Activated CD8-positive, alpha-beta T cell treated with anti-CD3 and anti-CD28 coated beads, Interleukin-2, amount 10 ng/mL, durations not matched to agents 7 days and 5 days (primary cell): Measurements from ENCODE around the gene PREP. TPM values are rescaled to one million over a fixed set of nuclear protein-coding genes. Genes with fewer than 3 reads are reported as not detected.

Experiments used
- ATAC-seq: fragments of 150-1000 bp; cut with Tn5 transposase; one replicate; pipeline ENCODE4 v1.10.0; 2021; ENCODE audit warnings: moderate library complexity
- CTCF ChIA-PET: fragments of 350-600 bp; sonication (Branson Sonifier 250); formaldehyde crosslinking; loops from one replicate; lab custom pipeline; 2021; ENCODE audit warnings: antibody characterized with exemption; lab: Charles Lee
- POLR2A ChIA-PET: fragments of 350-600 bp; sonication (Branson Sonifier 250); formaldehyde crosslinking; loops from one replicate; lab custom pipeline; 2021; ENCODE audit warnings: antibody characterized with exemption; lab: Charles Lee
- DNase-seq: peaks from one replicate; pipeline ENCODE4 v3.0.0-alpha.2; 2020
- H3K27ac Mint-ChIP-seq: one replicate; pipeline ENCODE4 v1.8.0; 2021; ENCODE audit warnings: mild to moderate bottlenecking, mixed read lengths
- H3K27me3 Mint-ChIP-seq: one replicate; pipeline ENCODE4 v1.8.0; 2021; ENCODE audit warnings: low read depth, mixed read lengths
- H3K36me3 Mint-ChIP-seq: one replicate; pipeline ENCODE4 v1.8.0; 2021; ENCODE audit warnings: low read depth, mixed read lengths
- H3K4me1 Mint-ChIP-seq: one replicate; pipeline ENCODE4 v1.8.0; 2021; ENCODE audit warnings: low read depth, mixed read lengths
- H3K4me3 Mint-ChIP-seq: one replicate; pipeline ENCODE4 v1.8.0; 2021; ENCODE audit warnings: mild to moderate bottlenecking, mixed read lengths
- H3K9me3 Mint-ChIP-seq: one replicate; pipeline ENCODE4 v1.8.0; 2022; ENCODE audit warnings: mixed read lengths; ENCODE audit not compliant: insufficient read depth
- total RNA-seq, 2 experiments: library from RNA; stranded (reverse); gene quantifications; one replicate each; pipeline ENCODE4 v1.2.3, GENCODE V29; 2021

The PREP gene
- total RNA-seq, 2 experiments from 2014 or later: 42.8 to 44.1 TPM

DNA sequence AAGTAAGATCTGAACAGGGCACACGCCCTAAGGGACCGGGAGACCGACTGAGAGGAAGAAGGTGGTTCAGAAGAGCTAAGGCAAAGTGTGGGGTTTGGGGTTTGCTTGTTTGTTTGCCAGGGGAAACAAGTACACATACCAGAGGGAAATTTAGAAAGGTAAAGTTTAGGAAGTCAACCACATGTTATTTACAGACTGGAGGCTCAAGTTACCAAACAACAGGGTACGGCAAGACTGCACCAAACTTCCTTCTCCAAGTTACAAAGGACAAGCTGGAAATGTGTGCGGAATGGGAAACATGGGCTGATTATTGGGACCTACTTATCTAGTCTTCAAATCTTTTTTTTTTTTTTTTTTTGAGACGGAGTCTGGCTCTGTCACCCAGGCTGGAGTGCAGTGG lies 11.2 kb downstream of the PREP start:
- Mint-ChIP-seq H3K27ac (no peak overlapping the region), H3K4me3 (no peak overlapping the region), H3K4me1 (no peaks in the 10 kb centered on the region), H3K27me3 (no peaks in the 10 kb centered on the region), H3K9me3 (no peaks in the 10 kb centered on the region), H3K36me3 (peaks cover 33% of the 10 kb centered on the region)
- ChIA-PET POLR2A (no interaction called here), CTCF (interaction anchor here (1.3 kb wide), 1 partner anchor 11 kb away, joined by 3 read pairs; the partner anchor contains the start of gene PREP)
- ATAC-seq: no peak
- no peak for DNase-seq

DNA sequence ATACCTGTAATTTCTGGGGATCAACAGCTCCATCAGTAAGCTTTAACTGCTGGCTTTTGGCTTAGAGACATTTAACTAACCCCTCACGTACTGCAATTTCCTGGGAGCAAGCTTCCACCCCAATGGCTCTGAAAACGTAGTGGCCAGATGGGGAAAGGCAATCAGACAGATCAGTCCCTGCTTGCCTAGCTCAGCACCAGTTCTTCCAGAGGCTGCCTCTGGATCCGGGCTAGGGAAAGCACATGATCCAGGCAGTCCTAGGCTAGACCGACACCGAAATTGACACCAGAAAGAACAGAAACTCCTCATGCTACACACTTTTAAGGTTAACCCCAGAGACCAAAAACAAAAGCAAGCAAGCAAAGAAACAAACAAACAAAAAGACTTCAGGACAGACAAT lies 13.3 kb downstream of the PREP start:
- no peak overlapping the region for H3K4me3 Mint-ChIP-seq
- H3K27ac Mint-ChIP-seq: no peak overlapping the region
- no peak for ATAC-seq
- peaks cover 26% of the 10 kb centered on the region for H3K36me3 Mint-ChIP-seq
- no peak for DNase-seq
- ChIA-PET POLR2A (no interaction called here), CTCF (interaction anchor here (0.9 to 1.5 kb wide), 3 partner anchors 8 to 16 kb away, joined by 3 to 5 read pairs (median 5); partner anchors contain the start of gene PREP)
- H3K27me3 Mint-ChIP-seq: no peaks in the 10 kb centered on the region
- no peaks in the 10 kb centered on the region for H3K4me1 Mint-ChIP-seq
- no peaks in the 10 kb centered on the region for H3K9me3 Mint-ChIP-seq

DNA sequence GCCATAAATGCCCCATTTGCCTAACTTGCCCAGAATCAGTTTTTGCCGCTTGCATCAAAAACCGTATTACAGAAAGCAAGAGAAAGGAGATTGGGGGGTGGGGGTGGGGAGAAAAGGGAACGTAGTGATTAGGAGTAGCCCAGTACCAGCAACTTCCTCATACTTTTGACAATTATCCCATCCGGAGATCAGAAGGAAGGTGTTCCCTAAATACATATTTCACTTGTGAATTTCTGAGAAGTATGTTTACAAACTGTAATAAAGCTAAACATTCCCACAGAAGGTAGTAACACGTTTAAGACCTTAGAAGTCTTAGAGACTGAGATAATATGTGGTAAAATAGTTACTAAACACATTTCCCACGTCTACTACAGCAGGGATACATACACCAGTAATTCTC lies 14.5 kb downstream of the PREP start:
- DNase-seq (no peak), ATAC-seq (no peak)
- Mint-ChIP-seq H3K4me3 (no peak overlapping the region), H3K27me3 (no peaks in the 10 kb centered on the region), H3K36me3 (peaks cover 33% of the 10 kb centered on the region), H3K4me1 (peaks cover 9% of the 10 kb centered on the region), H3K9me3 (no peaks in the 10 kb centered on the region), H3K27ac (no peak overlapping the region)
- CTCF ChIA-PET: interaction anchor here (1.0 to 1.5 kb wide), 2 partner anchors 10 to 14 kb away, joined by 3 to 5 read pairs; partner anchors contain the start of gene PREP
- POLR2A ChIA-PET: no interaction called here

DNA sequence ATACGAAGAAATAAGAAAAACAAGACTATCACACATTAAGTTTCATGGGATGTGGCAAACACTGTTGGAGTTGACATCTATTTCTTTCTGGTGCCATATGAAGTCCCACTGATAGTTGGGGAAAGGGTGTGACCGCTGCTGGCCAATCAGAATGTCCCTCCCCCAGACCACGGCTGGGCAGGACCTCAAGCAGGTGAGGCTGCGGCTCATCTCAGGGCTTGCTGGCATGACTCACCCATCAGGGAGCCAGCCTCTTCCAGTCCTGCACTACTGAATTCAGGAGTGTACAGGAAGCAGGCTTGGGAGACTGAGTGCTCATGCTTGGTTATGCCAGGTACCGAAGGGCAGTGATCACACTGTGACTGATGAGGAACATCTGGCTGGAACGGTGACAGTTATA lies 18.9 kb downstream of the PREP start:
- ChIA-PET POLR2A (no interaction called here), CTCF (no interaction called here)
- Mint-ChIP-seq H3K36me3 (peaks cover 21% of the 10 kb centered on the region), H3K4me3 (no peak overlapping the region), H3K27ac (no peak overlapping the region), H3K27me3 (no peaks in the 10 kb centered on the region), H3K4me1 (peaks cover 24% of the 10 kb centered on the region), H3K9me3 (no peaks in the 10 kb centered on the region)
- DNase-seq: no peak
- no peak for ATAC-seq

DNA sequence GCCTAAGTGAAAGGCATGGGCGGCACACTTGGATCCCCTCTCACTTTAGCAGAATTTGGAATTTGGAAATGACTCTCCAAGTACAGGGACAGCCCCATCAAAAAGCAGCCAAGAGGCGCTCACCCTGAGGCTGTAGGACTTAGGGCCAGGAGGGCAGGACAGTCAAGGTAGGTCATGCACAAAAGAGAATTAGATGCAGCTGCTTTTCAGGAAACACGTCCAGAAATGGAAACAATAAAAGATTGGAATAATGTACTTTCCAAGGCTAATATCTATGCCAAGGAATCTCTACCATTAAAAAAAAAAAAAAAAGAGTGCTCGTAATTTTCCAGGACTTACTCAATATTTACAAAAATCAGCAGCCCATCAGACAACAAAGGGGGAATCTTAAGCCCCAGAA lies 19.9 kb downstream of the PREP start:
- ChIA-PET POLR2A (interaction anchor here (0.6 kb wide), 1 partner anchor 59 kb away, joined by 3 read pairs; no protein-coding TSS in a partner anchor), CTCF (interaction anchor here (0.6 kb wide), 1 partner anchor 408 kb away, joined by 3 read pairs; no protein-coding TSS in a partner anchor)
- no peak for DNase-seq
- ATAC-seq: no peak
- Mint-ChIP-seq H3K9me3 (no peaks in the 10 kb centered on the region), H3K27me3 (no peaks in the 10 kb centered on the region), H3K4me3 (no peak overlapping the region), H3K27ac (no peak overlapping the region), H3K4me1 (peaks cover 32% of the 10 kb centered on the region), H3K36me3 (peaks cover 18% of the 10 kb centered on the region)

DNA sequence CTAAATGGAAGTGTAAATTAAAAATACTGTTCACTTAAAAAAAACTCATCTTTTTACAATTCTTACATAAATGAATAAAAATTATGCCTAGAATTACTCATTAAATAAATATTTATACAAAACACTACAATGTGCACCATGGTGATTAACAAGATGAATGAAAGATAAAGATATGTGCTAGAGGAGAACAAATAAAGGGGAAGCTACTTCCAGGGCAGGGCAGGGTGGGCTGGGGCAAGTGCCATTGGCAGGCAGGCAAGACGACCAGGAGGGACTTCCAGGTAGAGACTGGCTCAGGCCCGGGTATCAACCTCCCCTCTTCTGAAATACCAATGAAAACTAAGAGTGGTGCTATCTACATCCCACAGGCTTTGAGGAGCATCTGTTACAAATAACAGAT lies 20.4 kb downstream of the PREP start:
- H3K27me3 Mint-ChIP-seq: no peaks in the 10 kb centered on the region
- H3K4me1 Mint-ChIP-seq: peaks cover 35% of the 10 kb centered on the region
- H3K4me3 Mint-ChIP-seq: no peak overlapping the region
- POLR2A ChIA-PET: no interaction called here
- CTCF ChIA-PET: interaction anchor here (0.6 to 1.9 kb wide), 2 partner anchors 20 to 409 kb away, joined by 3 to 8 read pairs; partner anchors contain the start of gene PREP
- peaks cover 14% of the 10 kb centered on the region for H3K36me3 Mint-ChIP-seq
- H3K27ac Mint-ChIP-seq: no peak overlapping the region
- ATAC-seq: no peak
- no peak for DNase-seq
- no peaks in the 10 kb centered on the region for H3K9me3 Mint-ChIP-seq

DNA sequence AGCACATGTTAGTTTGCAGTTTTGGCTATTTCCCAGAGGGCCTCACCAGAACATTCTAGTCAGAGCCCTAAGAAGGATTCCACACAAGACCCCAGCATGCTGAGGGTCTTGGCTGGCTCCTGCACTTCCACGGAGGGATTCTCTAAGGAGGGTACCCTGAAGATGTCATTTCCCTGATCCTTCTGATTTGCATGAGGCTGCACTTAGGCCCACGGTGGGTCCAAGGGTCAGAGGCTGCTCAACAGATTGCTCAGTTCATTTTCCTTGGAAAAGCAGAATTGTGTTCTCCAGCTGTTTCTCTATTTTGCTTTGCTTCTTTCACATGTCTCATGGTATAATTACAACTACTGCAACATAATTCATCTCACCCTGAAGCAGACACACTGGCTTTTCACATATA lies 22.2 kb downstream of the PREP start:
- DNase-seq (no peak), ATAC-seq (no peak)
- Mint-ChIP-seq H3K27me3 (no peaks in the 10 kb centered on the region), H3K9me3 (no peaks in the 10 kb centered on the region), H3K4me1 (peaks cover 35% of the 10 kb centered on the region), H3K27ac (no peak overlapping the region), H3K4me3 (no peak overlapping the region), H3K36me3 (peaks cover 12% of the 10 kb centered on the region)
- POLR2A ChIA-PET: no interaction called here
- CTCF ChIA-PET: interaction anchor here (1.9 kb wide), 1 partner anchor 22 kb away, joined by 8 read pairs; the partner anchor contains the start of gene PREP

DNA sequence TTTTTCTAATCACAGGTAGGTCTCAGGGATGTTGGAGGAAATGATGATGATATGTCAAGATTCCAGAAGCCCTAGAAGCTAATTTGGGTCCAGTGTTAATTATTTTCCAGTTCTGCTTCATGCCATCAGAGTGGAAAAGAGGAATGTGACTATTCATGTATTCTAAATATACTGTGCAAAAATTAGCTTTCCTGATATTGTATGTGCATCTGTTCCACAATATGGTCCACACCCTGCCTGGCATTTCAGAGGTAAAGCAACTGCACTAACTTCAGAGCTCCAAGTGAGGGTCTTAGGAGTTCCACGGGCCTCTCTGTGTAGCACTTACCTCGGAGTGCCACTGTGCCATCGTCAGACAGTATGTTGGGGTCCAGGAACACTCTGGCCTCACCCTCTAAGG lies 27.1 kb downstream of the PREP start:
- no peak for DNase-seq
- POLR2A ChIA-PET: no interaction called here
- Mint-ChIP-seq H3K27ac (no peak overlapping the region), H3K27me3 (no peaks in the 10 kb centered on the region), H3K4me1 (peaks cover 20% of the 10 kb centered on the region), H3K4me3 (no peak overlapping the region), H3K36me3 (peaks cover 26% of the 10 kb centered on the region), H3K9me3 (no peaks in the 10 kb centered on the region)
- CTCF ChIA-PET: interaction anchor here (1.0 to 1.4 kb wide), 2 partner anchors 11 to 27 kb away, joined by 3 to 4 read pairs; partner anchors contain the start of gene PREP
- no peak for ATAC-seq

DNA sequence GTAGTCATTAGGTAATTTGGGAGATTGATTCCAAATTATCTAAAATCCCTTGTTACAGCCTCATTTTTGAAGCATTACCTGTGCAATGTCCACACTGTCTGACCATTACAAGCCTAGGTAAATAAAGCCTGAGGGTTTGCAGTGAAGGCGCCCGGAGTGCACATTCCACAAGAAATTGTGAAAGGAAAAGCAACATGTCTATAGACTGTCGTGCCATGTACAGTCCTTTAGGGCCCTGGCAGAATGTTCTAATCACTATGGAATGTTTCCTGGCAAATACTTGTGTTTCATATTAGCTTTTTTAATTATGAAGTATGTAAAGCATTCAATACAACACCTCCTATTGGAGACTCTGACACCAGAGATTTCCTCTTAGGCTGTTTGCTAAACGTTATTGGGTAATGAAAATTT lies 28.9 kb downstream of the PREP start:
- Mint-ChIP-seq H3K4me1 (peaks cover 12% of the 10 kb centered on the region), H3K36me3 (peaks cover 38% of the 10 kb centered on the region), H3K9me3 (no peaks in the 10 kb centered on the region), H3K4me3 (no peak overlapping the region), H3K27me3 (no peaks in the 10 kb centered on the region), H3K27ac (no peak overlapping the region)
- ChIA-PET CTCF (interaction anchor here (0.6 to 1.6 kb wide), 2 partner anchors 15 to 29 kb away, joined by 3 read pairs; partner anchors contain the start of gene PREP), POLR2A (no interaction called here)
- DNase-seq (no peak), ATAC-seq (no peak)

DNA sequence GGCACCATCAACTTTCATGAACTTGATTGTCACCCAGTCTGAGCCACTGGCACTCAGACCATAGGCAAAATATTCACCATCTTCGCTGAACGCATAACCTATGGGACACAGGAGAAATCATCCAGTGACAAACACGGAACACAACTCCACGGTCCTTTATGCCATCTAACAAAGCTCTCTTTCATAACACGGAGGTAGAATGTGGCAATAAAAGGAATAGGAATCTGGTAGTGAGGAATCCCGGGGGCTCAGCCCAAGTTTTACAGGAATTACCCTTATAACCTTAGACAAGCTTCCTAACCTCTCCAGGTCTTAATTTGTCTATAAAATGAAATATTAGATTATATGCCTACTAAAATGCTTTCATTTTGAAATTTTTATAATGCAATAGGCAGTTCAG lies 29.4 kb downstream of the PREP start:
- Mint-ChIP-seq H3K27ac (no peak overlapping the region), H3K9me3 (no peaks in the 10 kb centered on the region), H3K4me3 (no peak overlapping the region), H3K36me3 (peaks cover 42% of the 10 kb centered on the region), H3K27me3 (no peaks in the 10 kb centered on the region), H3K4me1 (peaks cover 6% of the 10 kb centered on the region)
- ChIA-PET CTCF (interaction anchor here (0.6 to 2.0 kb wide), 4 partner anchors 10 to 288 kb away, joined by 3 to 6 read pairs (median 3); partner anchors contain the start of gene PREP), POLR2A (no interaction called here)
- ATAC-seq: no peak
- DNase-seq: no peak

DNA sequence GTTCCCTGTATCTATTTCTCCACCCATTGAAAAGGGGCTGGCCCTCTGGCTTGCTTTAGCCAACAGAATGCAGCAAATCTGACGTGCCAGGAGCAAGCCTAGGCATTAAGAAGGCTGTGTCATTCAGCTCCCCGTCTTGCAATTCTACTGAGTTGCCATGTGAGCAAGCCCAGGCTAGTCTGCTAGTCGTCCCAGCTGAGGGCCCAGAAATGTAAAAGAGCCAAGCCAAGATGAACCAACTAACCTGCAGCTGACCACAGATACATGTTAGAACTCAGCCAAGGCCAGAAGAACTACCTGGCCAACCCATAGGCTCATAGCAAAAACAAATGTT lies 30.1 kb downstream of the PREP start:
- ATAC-seq (no peak), DNase-seq (no peak)
- Mint-ChIP-seq H3K4me1 (peaks cover 1% of the 10 kb centered on the region), H3K9me3 (no peaks in the 10 kb centered on the region), H3K27ac (no peak overlapping the region), H3K36me3 (peaks cover 48% of the 10 kb centered on the region), H3K27me3 (no peaks in the 10 kb centered on the region), H3K4me3 (no peak overlapping the region)
- POLR2A ChIA-PET: no interaction called here
- CTCF ChIA-PET: interaction anchor here (0.6 to 2.0 kb wide), 5 partner anchors 9 to 1741 kb away, joined by 3 to 6 read pairs (median 3); partner anchors contain the start of gene PREP

DNA sequence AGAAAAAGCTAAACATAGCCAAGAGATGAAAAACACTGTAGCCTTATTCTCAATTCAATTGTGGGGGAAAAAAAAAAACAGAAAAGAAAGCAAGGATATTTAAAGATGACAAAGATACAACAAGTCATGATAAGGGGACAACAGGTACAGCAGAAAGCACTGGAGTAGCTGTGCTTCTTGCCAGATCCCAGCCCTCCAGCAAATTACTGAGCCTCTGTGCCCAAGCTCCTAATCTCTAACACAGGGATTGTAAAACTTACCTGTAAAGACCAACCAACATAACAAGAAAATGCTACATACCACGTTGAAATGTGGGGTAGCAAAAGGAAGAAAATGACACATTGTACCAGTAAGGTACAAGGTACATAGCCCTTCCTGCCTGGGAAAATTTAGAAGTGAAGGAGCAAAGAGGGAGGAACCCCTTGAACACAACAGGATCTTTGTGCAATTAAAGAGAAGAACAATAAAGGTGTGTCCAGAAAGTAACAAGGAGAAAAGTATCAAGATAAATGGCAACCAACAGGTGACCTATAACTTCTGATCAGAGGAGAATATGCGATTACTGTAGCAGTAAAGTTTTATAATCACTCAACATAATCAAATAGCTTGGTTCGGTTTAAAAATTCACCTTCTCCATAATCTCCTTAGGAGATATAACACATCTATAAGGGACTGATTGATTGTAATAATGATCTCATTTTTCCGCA lies 30.6 kb downstream of the PREP start:
- Mint-ChIP-seq H3K9me3 (no peaks in the 10 kb centered on the region), H3K36me3 (peaks cover 50% of the 10 kb centered on the region), H3K4me3 (no peak overlapping the region), H3K27ac (peak overlapping the region; percentile 37), H3K27me3 (no peaks in the 10 kb centered on the region), H3K4me1 (no peaks in the 10 kb centered on the region)
- no peak for ATAC-seq
- no peak for DNase-seq
- CTCF ChIA-PET: interaction anchor here (0.9 to 2.0 kb wide), 4 partner anchors 9 to 1742 kb away, joined by 3 to 6 read pairs (median 3); partner anchors contain the start of gene PREP
- POLR2A ChIA-PET: no interaction called here
